Iris pigment epithelial cell (primary cell): Measurements from ENCODE around the gene CNTNAP1.

Source experiments
- DNase-seq: peaks from one replicate; pipeline ENCODE4 v3.0.0-alpha.2; 2011; ENCODE audit warnings: low read depth

CNTNAP1 gene

GRCh38 chr17:42685831-42686230 lies 3.5 kb downstream of the CNTNAP1 start:
- no peak for DNase-seq

DNA sequence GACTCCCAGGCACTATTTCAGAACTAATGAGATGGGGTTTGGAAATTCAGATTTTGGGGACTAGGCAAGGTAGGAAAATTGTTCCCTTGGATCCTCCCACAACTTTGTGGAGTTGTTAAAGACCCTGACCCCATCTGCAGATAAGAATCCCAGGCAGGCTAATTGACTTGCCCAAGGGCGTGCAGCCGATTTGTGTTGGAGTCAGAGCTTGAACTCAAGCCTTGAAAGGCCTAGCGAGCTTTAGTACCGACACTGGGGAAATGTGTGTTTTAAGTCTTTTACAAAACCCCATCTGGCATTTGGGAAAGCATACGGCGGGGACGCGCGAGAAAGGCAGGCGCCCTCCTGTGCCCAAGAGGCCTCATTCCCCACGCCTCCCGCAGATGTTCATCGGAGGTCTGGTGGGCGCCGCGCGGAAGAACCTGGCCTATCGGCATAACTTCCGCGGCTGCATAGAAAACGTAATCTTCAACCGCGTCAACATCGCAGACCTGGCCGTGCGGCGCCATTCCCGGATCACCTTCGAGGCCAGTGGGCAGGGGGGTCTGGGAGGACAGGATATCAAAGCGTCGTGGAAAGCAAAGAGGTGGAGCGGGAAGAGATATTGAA lies 4.3 kb downstream of the CNTNAP1 start:
- no peak for DNase-seq

- DNase-seq, result no peak
These were observed 5.5 kb downstream of the CNTNAP1 start for GRCh38 chr17:42687707-42688320.

DNA sequence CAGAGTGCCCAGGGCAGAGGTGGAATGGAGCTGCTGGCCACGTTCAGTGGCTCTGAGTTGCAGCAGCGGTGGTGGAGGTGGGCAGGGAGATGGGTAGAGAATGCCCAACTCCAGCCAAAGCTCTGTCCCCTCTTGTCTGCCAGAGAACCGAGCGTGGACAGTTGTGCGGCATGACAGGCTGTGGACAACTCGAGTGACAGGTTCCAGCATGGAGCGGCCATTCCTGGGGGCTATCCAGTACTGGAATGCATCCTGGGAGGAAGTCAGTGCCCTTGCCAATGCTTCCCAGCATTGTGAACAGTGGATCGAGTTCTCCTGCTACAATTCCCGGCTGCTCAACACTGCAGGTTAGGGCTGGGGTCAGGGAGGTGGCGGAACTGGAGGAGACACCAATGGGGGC lies 8.3 kb downstream of the CNTNAP1 start:
- no peak for DNase-seq

- DNase-seq, result no peak
These were observed 8.8 kb downstream of the CNTNAP1 start for GRCh38 chr17:42691021-42691545.

- DNase-seq, result no peak
These were observed 10.2 kb downstream of the CNTNAP1 start for GRCh38 chr17:42692489-42692888.

DNA sequence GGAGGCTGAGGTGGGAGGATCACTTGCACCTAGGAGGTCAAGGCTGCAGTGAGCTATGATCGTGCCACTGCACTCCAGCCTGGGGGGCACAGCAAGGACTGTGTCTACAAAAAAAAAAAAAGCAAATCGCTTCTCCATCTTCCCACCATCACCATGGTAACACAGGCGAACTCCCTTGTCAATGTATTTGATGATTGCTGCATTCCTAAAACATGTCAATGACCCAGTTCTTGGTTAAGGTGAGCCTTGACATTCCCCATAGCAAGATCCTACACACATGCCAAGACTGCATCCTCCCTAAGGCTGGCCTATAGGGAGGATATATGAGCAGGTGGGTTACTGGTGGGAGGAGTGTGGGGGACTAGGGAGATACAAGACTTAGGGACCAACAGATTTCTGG lies 12.2 kb downstream of the CNTNAP1 start:
- no peak for DNase-seq

DNA sequence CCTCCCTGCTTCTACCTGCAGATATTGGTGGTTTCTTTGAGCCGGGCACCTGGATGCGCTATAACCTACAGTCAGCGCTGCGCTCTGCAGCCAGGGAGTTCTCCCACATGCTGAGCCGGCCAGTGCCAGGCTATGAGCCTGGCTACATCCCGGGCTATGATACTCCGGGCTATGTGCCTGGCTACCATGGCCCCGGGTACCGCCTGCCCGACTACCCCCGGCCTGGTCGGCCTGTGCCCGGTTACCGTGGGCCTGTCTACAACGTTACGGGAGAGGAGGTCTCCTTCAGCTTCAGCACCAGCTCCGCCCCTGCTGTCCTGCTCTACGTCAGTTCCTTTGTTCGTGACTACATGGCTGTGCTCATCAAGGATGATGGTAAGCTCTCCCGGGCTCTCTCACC lies 13.2 kb downstream of the CNTNAP1 start:
- DNase-seq, result no peak

GRCh38 chr17:42697108-42697811 lies 14.9 kb downstream of the CNTNAP1 start:
- no peak for DNase-seq

GRCh38 chr17:42698736-42699414 lies 16.5 kb downstream of the CNTNAP1 start:
- DNase-seq, result peak; percentile 58

GRCh38 chr17:42699415-42699740 lies 17.0 kb downstream of the CNTNAP1 start:
- no peak for DNase-seq

DNA sequence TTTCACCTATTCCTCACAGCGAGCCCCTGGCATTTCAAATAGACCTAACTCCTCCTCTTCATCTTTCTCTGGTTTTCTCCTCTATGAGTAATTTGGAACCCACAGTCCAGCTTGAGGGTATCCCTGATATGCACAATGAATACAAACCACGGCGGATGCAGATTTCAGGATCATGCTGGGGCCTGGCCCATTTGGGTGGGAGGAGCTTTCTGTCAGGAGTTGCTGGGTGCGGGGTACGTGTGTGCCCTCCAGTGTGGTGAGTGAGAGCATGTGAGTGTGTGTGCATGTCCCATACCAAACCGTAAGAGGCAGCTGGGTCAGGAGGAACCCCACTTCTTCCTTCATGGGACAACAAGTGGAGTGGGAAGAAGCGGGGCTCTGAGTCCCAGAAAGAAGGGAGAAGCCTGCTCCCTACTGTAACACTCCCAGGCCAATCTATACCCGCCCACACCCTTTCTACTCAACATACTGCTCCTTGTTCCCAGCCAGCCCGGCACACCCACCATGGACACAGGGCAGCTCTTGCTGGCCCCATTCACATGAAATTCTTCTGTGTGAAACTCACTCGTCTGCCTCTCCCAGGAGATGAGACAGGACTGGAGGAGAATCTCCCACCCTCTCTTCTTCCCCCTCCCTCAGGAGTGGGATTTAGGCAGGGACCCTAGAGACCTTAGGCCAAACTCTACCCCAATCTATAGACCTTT lies 18.4 kb downstream of the CNTNAP1 start:
- no peak for DNase-seq

DNA sequence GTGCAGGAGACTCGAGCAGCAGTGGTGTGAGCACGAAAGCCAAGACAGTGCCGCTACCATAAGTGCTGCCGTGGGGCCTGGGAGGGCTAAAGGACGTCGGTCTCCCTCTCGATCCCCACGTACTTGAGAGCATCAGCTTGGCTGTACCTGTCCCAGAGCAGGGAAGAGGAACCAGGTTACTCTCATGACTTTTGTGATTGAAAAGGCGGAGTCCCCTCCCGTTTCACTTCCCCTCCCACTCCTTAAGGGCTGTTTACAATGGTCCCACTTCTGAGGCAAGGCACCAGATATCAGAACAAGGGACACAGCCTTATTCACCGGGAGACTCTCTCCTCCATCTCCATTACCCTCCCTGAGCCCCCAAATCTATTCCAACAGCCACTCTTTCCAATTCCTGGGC lies 20.1 kb downstream of the CNTNAP1 start:
- no peak for DNase-seq

DNA sequence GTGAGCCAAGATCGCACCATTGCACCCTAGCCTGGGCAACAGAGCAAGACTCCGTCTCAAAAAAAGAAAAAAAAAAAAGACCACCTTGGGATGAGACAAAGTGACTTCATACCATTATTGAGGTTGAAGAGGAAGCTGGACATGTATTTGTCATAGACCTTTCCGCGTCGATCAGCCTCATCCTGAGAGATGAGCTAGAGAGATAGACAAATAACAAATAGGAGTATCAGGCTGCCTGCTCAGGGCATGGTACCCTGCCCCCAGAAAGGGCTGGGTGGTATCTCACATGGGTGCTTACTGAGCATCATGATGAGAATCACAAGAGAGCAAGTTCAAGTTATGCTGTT lies 22.1 kb downstream of the CNTNAP1 start:
- DNase-seq, result no peak

DNA sequence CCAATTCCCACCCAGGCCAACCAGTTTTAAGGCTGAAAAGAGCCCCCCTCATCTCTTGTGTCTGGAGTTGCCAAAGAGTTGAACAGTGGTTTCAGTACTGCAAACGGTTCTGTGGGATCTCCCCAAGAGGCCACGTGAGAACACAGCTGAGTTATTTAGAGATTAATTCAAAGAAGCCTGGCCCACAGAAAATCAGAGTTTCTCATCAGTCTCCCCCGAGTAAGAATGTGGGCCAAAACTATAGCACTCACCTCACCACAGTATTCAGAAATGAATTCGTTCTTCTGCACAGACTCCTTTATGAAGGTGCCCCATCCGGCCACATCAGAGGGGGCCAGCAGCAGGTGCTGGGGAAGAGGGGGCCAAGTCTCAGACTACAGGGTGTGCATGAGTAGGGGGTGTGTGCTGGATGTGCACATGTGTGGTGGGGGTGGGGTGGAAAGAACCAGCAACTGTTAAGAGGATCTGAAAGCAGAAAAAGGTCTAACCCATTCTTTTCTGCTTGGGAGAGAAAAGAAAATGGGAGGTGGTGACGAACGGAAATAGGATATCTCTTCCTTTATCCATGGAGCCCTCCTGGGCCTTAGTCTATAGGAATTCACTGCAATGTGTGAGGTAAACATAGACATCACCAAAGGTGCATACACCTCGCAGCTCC lies 22.6 kb downstream of the CNTNAP1 start:
- DNase-seq, result no peak

- no peak for DNase-seq
These were observed 24.4 kb downstream of the CNTNAP1 start for GRCh38 chr17:42706732-42707131.

DNA sequence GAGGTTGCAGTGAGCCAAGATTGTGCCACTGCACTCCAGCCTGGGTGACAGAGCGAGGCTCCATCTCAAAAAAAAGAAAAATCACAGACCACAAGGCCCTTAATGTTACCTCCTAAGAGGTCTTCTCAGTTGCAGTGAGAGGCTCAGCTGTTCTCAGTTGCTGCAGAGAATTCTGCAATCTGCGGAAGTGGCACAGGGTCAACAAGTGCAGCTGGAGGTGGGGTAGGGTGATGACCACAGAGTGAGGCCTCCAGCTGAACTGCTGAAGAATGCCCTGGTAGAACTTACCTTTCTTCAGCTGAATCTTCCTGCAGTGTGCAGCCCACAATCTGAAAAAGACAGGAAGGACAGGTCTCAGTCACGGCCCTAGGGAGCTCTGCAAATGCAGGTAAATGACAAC lies 26.3 kb downstream of the CNTNAP1 start:
- no peak for DNase-seq

- no peak for DNase-seq
These were observed 27.2 kb downstream of the CNTNAP1 start for GRCh38 chr17:42709561-42709960.

GRCh38 chr17:42720996-42721583 lies 38.8 kb downstream of the CNTNAP1 start:
- peak; percentile 61 for DNase-seq

GRCh38 chr17:42723636-42724035 lies 41.3 kb downstream of the CNTNAP1 start:
- no peak for DNase-seq

DNA sequence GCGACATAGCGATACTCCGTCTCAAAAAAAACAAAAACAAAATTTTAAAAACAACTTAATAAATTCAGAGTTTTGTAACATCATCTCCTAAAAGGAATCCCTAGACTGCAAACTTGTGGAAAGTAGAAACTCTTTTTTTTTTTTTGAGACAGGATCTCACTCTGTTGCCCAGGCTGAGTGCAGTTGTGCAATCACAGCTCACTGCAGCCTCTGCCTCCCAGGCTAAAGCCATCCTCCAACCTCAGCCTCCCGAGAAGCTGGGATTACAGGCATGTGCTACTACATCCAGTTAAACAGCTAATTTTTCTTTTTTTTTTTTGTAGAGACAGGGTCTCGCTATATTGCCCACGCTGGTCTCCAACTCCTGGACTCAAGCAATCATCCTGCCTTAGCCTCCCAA lies 42.8 kb downstream of the CNTNAP1 start:
- no peak for DNase-seq
